Measurements from ENCODE around the gene PRDM5. TPM values are rescaled to one million over a fixed set of nuclear protein-coding genes. Genes with fewer than 3 reads are reported as not detected.

The PRDM5 gene
- total and polyA plus RNA-seq, 10 of the 15 experiments (the other 5 are each of a cell fraction or from before 2014, with no cell fraction given): 0.07 TPM; not detected in 9

- Histone ChIP-seq H3K9me3 (replicated peaks; ENCODE audit: control insufficient read depth, insufficient read depth, low read length) (no peaks in the 10 kb centered on the region), H2AFZ (ENCODE audit: control insufficient read depth, low read depth, low read length) (no peak overlapping the region), H3K9ac (ENCODE audit: control insufficient read depth, insufficient read depth, low read length) (no peak overlapping the region), H3K4me2 (ENCODE audit: control insufficient read depth, insufficient read depth) (no peak overlapping the region), H3K36me3 (ENCODE audit: control insufficient read depth in 2 of 2, insufficient read depth in 2 of 2, low read length in 1 of 2) (no peaks in the 10 kb centered on the region), H3K4me3 (no peak overlapping the region), H3K4me1 (ENCODE audit: control insufficient read depth, insufficient read depth, low read length) (no peaks in the 10 kb centered on the region), H3K79me2 (ENCODE audit: control insufficient read depth, insufficient read depth, low read length) (no peaks in the 10 kb centered on the region), H3K27me3 (replicated peaks in 1 of 2; ENCODE audit: control insufficient read depth in 2 of 2, insufficient read depth in 2 of 2, low read length in 1 of 2) (no peaks in the 10 kb centered on the region), H4K20me1 (ENCODE audit: control insufficient read depth, insufficient read depth) (no peaks in the 10 kb centered on the region), H3K27ac (ENCODE audit: control insufficient read depth, insufficient read depth) (no peak overlapping the region)
- CTCF ChIA-PET: interaction anchor here (1.1 kb wide), 1 partner anchor 41 kb away, joined by 4 read pairs; no protein-coding TSS in a partner anchor
- RAD21 ChIA-PET (ENCODE audit: unreplicated experiment): no interaction called here
- WGBS (ENCODE audit: insufficient coverage, insufficient replicate concordance, low lambda C conversion rate, missing lambda C conversion rate): 0% methylated on average over 2 of the region's 2 CpGs
- FAIRE-seq (no peak), DNase-seq (ENCODE audit: low read depth, low spot score) (no peak), ATAC-seq (no peak)
- SMC1A ChIA-PET (ENCODE audit: uncharacterized antibody, unreplicated experiment): interaction anchor here (0.5 to 2.7 kb wide), 5 partner anchors 9 to 36 kb away, joined by 3 to 7 read pairs (median 4); no protein-coding TSS in a partner anchor
- POLR2A ChIA-PET: no interaction called here
- intact Hi-C loops (cut with micrococcal nuclease; ENCODE audit: unreplicated experiment) (loop anchor here (5.0 kb wide), 1 partner anchor 1194 kb away; no protein-coding TSS in a partner anchor), in situ Hi-C loops (cut with MboI) (no loop called here)
- TF ChIP-seq ZSCAN29 (IDR thresholded peaks at IDR 0.05): no peak
- no peak for TF ChIP-seq ATF7 (IDR thresholded peaks at IDR 0.05; ENCODE audit: low read depth)
- no peak for TF ChIP-seq MXI1 (IDR thresholded peaks at IDR 0.05; ENCODE audit: low read depth, low read length)
- no peak for TF ChIP-seq CHD2 (IDR thresholded peaks at IDR 0.05; ENCODE audit: borderline replicate concordance, low read depth, low read length)
- TF ChIP-seq TAF1 (IDR thresholded peaks at IDR 0.05; ENCODE audit: borderline replicate concordance, low read depth, low read length): no peak
- TF ChIP-seq E4F1 (IDR thresholded peaks at IDR 0.05; ENCODE audit: borderline replicate concordance, partially characterized antibody): no peak
- TF ChIP-seq SIX5 (IDR thresholded peaks at IDR 0.05; ENCODE audit: low read depth, low read length, severe bottlenecking): no peak
- no peak for TF ChIP-seq SMARCA5 (IDR thresholded peaks at IDR 0.05)
- TF ChIP-seq PAX5 (IDR thresholded peaks at IDR 0.05; ENCODE audit: borderline replicate concordance, low read depth, low read length): no peak
- TF ChIP-seq IKZF2 (IDR thresholded peaks at IDR 0.05): no peak
- TF ChIP-seq SMAD5 (IDR thresholded peaks at IDR 0.05; ENCODE audit: low read depth): no peak
- TF ChIP-seq NFYA (IDR thresholded peaks at IDR 0.05; ENCODE audit: borderline replicate concordance, low read depth, low read length): no peak
- TF ChIP-seq CUX1 (IDR thresholded peaks at IDR 0.05; ENCODE audit: insufficient replicate concordance, low read depth, low read length): no peak
- no peak for TF ChIP-seq POLR2A (IDR thresholded peaks at IDR 0.05; ENCODE audit: low read depth, low read length)
- BruUV-seq (replicated peaks): no TSS peak
Observed at GRCh38 chr4:120761070-120761469, 161.5 kb downstream of the PRDM5 start.
